ENCODE results near the gene SMAD7.

- TF ChIP-seq, protein P1, sequence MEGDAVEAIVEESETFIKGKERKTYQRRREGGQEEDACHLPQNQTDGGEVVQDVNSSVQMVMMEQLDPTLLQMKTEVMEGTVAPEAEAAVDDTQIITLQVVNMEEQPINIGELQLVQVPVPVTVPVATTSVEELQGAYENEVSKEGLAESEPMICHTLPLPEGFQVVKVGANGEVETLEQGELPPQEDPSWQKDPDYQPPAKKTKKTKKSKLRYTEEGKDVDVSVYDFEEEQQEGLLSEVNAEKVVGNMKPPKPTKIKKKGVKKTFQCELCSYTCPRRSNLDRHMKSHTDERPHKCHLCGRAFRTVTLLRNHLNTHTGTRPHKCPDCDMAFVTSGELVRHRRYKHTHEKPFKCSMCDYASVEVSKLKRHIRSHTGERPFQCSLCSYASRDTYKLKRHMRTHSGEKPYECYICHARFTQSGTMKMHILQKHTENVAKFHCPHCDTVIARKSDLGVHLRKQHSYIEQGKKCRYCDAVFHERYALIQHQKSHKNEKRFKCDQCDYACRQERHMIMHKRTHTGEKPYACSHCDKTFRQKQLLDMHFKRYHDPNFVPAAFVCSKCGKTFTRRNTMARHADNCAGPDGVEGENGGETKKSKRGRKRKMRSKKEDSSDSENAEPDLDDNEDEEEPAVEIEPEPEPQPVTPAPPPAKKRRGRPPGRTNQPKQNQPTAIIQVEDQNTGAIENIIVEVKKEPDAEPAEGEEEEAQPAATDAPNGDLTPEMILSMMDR (IDR thresholded peaks at IDR 0.05): no peak
- no peak for TF ChIP-seq EP300 (IDR thresholded peaks at IDR 0.05)
Observed at GRCh38 chr18:48953104-48953706, 2.4 kb upstream of the SMAD7 start.

Data from ovary (tissue), 3 donors.